Activated naive CD4-positive, alpha-beta T cell treated with Interleukin-2 at 50 U/mL for 16 hours (primary cell): ENCODE measurements around the gene TRAPPC5.

ENCODE experiments used
- DNase-seq: peaks from one replicate; pipeline ENCODE4 v3.0.0-alpha.2; 2020

The TRAPPC5 gene

DNA sequence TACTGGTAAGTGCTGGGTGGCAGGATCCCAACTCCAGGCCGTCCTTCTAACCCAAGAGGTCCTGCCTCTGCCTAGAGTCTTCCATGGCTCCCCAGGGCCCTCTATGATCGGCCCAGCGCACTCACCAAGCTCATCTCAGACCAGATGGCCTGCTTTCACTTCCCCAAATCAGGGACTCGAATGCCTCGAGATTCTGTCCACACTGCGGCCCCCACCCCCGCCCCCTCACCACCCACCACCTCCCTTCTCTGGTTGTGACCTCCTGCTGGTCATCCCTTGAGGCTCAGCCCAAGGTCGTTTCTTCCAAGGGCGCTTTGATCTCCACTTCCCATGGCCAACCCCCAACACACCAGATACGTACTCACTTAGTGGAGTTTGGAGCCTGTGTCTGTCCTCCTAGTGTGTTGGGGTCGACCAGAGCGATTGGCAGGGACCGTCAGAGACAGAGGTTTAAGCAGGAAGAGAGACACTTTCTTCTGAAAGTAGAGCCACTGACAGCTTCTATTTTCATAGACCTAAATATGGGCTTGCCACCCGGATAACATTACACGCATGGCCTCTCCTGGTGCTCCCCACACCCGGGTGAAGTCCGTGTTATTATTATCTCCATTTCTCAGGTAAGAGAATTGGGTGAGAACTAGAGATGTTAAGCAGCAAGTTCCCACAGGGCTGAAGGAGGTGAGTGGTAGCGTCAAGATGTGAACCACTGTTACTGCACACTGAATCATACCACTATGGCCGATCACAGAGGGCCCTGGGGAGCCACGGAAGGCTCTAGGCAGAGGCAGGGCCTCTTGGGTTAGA, 21.2 kb downstream of the TRAPPC5 start, which contains the start of gene FCER2:
FCER2 (minus strand) TSS at position 478 of the 804 bp plus-strand sequence. CDS start 2,371 bp downstream, outside the sequence.
- DNase-seq: no peak

DNA sequence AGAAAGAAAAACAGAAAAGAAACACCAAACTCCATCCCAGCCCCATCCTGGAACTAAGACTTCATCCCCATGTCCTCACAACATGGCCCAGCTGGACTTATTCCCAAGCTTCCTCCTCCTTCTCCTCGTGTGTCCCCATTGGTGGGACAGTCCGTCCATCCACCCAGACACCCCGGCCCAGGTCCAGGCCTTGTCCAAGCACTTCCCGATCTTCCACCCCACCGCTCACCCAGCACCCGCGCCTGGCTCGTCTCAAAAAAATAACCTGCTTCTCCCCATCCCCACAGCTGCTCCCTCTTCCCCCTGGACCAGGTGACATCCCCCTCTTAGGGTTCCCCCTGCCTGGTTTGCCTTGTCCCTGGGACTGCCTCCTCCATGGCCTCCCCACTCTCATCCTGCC, 22.7 kb downstream of the TRAPPC5 start:
- no peak for DNase-seq

DNA sequence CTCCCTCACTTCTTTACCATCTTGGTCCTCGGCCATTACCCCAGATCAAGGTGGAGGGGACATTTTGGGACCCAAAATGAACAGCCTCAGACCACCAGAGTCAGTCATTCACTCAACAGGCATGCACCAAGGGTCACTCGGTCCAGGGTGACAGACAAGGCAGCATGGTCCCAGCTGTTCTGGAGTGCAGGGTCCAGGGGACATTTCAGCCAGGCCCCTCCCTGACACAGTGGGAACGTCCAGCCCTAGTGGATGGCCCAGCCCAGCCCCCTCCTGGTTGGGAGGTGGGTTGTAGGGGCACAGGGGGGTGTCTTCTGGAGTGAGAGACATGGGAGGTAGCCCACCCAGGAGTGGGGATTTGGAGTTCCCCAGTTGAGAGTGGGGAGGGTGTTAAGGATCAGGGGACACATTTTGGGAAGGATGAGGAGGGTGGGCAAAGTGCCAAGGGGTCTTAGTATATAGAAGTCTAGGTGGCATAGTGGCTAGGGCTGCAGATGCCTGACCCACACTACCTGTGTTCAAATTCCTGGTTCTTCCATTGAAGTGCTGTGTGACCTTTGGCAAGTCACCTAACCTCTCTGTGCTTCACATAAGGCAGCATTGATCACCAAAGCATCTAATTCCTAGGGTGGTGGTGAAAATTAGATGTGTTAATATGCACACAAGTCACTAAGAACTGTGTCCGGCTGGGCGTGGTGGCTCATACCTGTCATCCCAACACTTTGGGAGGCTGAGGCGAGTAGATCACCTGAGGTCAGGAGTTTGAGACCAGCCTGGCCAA, 23.8 kb downstream of the TRAPPC5 start:
- DNase-seq: no peak

DNA sequence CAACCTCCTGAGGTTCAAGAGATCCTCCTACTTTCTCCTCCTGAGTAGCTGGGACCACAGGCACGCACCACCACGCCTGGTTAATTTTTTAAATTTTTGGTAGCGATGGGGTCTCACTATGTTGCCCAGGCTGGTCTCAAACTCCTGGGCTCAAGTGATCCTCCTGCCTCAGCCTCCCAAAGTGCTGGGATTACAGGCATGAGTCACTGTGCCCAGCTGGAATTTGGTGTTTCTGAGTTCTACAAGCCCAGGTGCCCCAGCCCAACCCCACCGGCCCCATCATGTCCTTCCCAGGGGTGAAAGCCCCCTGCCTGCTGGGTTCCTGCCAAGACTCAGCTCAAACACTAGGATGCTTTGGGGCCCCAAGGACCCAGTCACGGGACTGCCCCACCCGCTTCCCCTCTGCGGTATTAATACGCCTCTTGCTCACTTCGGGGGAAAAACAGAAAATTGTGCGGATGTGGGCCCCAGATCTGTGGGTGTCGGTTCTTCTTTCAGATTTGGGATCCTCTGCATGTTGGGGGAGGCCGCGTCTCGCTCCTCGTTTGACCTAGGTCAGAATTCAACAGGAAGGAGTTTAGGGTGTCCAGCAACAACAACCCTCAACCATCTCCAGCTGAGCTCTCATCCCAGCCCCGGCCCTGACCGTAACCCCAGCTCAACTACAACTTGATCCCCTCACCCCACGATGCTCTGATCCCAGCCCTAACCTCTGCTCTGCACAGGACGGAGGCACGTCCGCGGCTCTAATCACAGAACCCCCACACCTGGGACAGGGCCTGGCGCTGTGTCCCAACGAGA, 25.0 kb downstream of the TRAPPC5 start:
- DNase-seq: peak; percentile 81

DNA sequence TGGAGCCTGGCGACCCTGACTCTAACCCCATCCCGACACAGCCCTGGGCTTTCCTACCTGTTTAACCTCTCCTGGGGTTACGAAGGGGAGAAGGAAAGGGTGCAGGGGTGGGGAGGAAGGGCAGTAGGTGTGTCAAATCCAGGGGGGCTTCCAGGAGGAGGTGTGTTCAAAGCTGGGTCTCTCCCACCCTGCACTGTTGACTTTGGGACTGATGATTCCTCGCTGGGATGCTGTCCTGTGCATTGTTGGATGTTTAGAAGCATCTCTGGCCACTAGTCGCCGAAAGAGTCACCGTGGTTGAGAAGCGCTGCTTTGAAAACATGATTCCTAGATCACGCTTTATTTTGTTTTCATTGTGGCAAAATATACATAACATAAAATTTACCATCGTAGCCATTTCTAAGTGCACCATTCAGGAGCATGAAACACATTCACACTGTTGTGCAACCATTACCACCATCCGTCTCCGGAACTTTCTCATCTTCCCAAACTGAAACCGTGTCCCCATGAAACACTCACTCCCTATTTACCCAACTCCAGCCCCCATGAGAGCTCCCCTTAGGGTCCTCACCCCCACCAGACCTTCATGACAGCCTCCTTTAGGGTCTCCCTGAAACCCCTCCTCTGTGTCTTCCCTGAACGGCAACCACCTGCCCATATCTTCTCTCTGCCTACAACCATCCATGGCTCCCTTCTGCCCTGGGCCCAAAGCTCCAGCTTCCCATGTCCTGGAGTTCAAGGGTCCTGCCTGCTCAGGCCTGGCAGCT, 25.7 kb downstream of the TRAPPC5 start:
- no peak for DNase-seq

DNA sequence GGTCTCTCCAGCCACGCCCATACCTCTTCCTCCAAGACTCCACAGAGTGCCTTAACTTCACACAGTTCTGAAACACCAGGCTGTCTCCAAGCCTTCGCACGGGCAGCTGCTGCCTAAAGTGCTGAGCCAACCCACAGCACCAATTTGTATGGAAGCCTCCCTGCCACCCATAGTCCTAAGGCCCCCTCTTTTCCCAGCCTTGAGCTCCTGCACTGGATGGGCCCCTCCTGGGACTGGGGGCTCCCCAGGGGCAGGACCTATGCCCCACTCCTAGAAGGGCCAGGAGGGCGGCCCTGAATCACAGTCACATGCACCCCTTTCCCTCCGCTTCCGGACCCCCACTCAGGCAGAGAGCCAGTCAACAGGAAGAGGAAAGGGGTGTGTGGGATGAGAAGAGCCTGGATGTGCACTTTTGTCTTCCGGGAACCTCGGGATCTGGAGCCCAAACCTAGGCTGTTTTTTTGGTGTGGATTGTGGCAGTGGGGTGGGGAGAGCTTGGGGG, 26.4 kb downstream of the TRAPPC5 start:
- no peak for DNase-seq

DNA sequence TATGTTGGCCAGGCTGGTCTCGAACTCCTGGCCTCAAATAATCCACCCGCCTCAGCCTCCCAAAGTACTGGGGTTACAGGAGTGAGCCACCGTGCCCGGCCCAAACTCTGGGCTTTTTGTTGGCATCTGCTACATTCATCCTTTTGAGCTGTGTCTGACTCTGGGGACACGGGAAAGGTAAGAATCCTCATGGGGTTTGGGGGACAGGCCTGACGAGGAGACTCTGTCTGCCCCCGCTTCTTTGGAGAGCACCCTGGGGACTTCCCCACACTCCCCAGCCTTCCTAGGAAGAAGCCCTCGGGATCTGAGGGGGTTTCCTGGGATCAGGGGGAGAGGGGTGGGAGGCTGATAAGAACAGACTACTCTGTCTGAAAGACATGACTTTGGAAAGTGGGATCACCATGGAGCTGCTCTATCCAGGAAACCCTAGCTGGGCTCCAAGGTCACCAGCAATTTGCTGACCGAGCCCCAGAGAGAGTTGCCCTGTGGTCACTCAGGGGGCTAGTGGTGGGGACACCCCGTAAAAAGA, 29.4 kb downstream of the TRAPPC5 start:
- no peak for DNase-seq

DNA sequence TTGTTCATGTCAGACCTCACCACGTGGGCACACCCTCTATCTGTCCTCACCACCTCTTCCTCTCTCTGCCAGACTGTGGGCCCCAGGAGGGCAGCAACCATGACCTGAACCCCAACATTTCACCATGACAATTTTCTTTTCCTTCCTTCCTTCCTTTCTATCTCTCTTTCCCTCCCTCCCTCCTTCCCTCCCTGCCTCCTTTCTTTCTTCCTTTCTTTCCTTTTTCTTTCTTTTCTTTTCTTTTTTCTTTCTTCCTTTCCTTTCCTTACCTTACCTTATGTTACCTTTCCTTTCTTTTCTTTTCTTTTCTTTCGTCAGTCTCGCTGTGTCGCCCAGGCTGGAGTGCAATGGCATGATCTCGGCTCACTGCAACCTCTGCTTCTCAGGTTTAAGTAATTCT, 30.0 kb downstream of the TRAPPC5 start:
- no peak for DNase-seq

DNA sequence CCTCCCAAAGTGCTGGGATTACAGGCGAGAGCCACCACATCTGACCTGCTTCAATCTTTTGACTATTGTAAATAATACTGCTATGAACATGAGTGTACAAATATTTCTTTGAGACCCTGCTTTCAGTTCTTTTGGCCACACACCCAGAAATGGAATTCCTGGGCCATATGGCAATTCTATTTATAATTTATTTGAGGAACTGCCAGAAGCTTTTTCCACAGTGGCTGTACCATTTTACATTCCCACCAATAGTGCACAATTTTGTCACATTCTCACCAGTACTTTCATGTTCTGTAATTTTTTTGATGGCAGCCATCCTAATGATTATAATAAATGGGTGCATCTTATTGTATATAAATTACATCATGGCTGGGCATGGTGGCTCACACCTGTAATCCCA, 35.0 kb downstream of the TRAPPC5 start:
- DNase-seq: no peak

DNA sequence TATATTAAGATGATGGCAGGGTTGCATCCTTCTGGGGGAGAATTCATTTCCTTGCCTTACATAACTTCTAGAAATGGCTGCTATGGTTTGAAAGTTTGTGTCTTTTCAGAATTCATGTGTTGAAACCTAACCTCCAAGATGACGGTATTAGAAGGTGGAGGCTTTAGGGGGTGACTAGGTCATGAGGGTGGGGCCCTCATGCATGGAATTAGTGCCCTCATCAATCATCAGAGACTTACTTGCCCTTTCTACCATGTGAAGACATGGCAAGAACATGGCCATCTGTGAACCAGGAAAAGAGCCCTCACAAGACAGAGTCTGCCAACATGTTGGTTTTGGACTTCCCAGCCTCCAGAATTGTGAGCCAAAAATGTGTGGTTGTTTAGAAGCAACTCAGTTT, 36.1 kb downstream of the TRAPPC5 start:
- no peak for DNase-seq

DNA sequence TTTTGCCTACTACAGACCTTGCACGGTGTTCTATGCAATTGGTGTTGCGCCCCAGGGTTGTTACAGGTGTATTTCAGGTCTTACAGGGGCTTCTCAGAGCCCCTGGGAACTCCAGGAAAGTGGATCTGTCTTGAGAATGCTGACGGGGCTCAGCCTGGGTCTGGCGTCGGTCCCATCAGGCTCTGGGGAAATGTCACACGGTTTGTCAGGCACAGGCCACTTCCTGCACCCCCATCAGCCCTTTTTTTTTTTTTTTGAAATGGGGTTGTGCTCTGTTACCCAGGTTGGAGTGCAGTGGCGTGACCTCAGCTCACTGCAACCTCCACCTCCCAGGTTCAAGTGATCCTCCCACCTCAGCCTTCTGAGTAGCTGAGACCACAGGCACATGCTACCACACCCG, 38.0 kb downstream of the TRAPPC5 start:
- no peak for DNase-seq

DNA sequence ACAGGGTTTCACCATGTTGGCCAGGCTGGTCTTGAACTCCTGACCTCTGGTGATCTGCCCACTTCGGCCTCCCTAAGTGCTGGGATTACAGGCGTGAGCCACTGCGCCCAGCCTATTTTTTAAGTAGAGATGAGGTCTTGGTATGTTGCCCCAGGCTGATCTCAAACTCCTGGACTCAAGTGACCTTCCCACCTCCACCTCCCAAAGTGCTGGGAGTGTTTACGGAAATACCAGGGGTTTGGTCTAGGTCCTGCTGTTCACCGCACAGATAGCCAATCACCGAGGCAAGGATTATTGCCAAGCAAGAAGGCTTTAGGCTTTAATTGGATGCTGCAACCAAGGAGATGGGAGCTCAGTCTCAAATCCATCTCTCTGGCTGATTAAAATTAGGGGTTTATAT, 39.7 kb downstream of the TRAPPC5 start:
- no peak for DNase-seq

DNA sequence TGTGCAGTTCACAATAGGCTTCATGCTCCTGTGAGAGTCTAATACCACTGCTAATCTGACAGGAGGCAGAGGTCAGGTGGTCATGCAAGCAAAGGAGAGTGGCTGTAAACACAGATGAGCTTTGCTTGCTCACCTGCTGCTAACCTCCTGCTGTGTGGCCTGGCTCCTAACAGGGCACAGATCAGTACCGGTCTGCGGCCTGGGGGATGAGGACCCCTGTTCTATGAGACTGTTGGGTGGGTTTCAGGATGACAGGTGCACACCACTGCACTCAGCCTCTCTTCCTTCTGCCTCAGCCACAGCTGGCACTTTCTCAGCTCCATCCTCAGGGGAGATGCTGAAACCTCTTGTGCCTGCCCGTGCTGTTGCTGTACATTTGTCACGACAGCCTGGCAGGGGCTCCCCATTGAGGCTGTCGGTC, 41.6 kb downstream of the TRAPPC5 start:
- no peak for DNase-seq

DNA sequence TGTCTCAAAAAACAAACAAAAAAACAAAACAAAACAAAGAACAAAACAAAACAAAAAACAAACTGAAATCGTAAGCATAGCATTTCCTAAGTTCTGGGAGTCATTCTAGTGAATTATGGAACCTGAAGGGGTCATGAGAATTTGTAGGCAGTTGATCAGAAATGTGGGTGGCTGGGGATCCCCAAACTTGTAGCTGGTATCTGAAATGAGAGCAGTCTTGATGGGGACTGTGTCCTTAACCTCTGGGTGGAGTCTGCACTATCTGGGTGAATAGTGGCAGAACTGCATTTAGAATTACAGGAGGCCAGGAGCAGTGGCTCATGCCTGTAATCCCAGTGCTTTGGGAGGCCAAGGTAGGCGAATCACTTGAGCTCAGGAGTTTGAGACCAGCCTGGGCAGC, 45.2 kb downstream of the TRAPPC5 start:
- DNase-seq: no peak

DNA sequence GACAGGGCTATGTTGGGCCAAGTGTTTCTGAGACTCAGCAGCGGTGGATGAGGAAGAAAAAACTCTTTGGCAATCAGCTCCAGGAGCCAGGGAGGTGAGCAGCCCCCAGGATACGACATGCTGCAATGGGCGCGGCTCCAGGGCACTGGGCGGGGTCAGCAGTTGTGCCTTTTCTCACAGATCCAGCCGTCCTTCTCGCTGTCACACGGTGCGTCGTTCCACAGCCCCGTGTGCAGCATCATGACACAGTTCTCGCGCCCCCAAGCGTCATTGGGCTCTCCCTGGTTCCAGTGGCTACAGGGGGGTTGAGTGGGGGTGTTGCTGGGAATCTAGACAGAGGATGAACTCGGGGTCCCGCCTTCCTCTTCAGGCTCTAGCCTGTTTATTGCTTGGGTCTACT, 48.6 kb downstream of the TRAPPC5 start:
- DNase-seq: no peak

DNA sequence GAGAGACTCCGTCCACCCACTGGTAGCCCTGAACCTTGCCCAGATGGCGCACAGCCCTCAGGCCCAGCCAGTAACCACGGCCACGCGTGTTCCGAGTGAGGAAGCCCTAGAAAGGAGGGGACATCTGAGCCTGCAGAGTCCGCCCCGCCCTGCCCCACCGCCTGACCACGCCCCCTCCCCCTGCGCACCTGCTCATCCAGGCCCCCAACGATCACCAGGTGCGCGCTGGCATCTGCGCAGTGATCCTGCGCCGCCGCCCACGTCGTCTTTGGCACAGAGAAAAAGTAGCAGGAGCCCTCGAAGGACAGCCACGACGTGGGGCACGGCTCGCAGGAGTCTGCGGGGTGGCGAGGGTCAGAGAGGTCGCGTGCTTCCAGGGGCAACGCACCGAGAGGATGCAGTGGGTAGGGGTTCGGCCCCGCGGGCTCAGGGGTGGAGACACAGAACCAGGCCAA, 49.2 kb downstream of the TRAPPC5 start:
- no peak for DNase-seq

DNA sequence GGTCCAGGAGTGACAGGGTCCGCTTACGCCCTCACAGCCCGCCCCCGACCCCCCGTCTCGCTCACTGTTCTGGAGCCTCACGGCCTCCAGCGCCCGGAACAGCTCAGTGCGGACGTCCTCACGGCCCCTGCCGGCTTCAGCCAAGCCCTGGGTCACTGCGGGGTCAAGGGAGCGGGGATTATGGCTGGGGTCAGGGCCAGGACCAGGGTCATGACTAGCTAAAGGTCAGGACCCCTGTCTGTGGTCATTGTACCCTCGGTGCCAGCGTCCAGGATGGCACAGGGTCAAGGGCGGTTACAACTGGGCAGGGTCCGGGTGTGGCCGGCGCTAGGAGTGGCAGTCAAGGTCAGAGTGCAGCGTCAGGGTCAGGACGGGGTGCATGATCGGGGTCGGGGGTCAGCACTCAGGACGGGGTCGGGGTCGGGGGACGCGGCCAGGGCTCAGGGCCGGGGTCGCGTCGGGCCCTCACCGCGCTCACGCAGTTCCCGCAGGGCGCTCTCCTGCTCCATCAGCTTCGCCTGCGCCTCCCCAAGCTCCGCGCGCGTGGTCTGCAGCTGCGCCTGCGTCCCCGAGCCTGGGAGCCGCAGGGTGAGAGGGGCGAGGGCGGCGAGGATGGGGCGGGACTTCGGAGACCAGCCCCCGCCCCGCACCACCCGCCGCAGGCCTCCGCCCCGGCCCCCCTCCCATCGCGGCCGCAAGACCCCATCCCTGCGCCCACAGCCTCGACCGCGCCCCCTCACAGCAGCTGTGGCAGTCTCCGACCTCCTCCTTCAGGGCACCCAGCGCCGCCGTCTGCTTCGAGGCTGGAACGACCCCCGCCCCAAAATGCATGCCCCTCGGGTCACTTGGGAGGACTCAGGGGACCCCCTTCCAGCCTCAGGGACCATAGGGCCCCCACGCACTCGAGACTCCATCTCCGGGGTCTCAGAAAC, 49.9 kb downstream of the TRAPPC5 start:
- DNase-seq: no peak

DNA sequence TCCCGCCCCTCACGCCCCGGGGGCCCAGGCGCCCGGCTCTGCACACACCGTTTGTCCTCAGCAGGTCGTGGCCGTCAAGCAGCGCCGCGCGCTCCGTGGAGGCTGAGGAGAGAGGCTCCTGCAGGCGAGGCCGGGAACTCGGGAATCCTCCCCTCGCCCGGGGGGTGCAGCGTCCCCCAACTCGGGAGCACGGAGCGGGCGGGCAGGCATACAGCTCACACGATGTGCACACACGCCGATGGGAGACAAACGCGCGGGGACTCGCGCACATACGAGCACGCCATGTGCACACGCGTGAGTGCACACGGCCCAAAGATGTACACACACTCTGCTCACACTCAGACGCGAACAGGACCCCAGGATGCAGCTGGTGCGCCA, 50.6 kb downstream of the TRAPPC5 start:
- no peak for DNase-seq

DNA sequence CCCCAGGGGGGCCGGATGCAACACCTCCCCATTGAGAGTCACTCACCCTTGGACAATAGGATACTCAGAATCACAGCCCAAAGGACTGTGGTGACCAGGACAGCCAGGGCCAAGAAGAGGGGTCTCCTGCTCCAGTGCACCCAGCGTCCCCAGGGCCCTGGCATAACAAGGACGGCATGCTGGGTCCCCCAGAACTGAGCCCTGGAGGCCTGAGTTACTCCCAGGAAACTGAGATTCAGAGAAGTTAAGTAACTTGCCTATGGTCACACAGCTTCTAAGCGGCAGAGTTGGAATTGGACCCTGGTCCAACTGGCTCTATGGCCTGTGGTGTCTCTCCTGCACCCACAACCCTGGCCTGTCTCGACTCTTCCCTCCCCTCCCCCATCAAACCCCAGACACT, 51.0 kb downstream of the TRAPPC5 start:
- DNase-seq: no peak

DNA sequence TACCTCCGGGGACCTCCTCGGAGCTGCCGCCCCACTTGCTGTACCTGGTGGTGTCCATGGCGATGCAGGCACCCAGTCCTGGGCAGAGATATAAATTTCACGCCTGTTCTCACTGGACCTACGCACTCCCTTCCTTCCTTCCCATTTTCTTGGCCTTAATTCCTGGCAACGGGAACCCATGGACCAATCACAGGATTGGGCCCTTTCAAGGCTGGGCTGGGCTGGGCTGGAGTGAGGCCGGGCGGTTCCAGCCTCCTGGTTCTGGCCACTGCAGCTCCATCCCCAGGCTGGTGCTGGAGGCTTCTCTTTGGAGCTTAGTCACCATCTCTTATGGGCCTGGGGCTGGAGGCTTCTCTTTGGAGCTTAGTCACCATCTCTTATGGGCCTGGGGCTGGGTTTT, 51.4 kb downstream of the TRAPPC5 start, which contains the start of gene CLEC4G:
CLEC4G (minus strand) TSS at position 66 of the 400 bp plus-strand sequence; CDS start at position 58, 8 bp downstream.
- DNase-seq: no peak

DNA sequence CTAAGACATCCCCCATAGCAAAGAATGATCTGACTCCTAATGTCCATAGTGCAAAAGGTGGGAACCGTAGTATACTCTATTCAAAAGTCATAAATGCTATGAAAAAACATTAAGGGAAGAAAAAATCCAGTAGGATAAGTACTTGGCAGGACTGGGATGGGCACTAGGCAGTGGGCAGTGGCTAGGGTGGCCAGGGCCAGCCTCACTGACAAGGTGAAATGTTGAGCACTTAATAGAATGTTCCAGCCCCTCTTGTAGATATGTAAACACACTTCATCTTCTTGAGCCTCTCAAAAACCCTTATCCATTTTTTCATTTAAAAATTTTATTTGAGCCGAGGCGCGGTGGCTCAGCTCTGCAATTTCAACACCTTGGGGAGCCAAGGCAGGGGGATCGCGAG, 52.7 kb downstream of the TRAPPC5 start:
- DNase-seq: no peak
